Skeletal muscle satellite cell (primary cell): ENCODE data around the gene USP6.
"Not testable (repeated sequence)": the region's sequence is repeated elsewhere in the genome, so short reads cannot be mapped to it uniquely, and the experiment has no call there.

Source experiments
- H3K27me3 ChIP-seq: 2 replicates; pipeline ENCODE4 v1.7.0; 2013; ENCODE audit warnings: low read length; ENCODE audit not compliant: control insufficient read depth, insufficient read depth
- H3K36me3 ChIP-seq: 2 replicates; pipeline ENCODE4 v1.7.0; 2013; ENCODE audit warnings: mild to moderate bottlenecking, control low read depth, low read length; ENCODE audit not compliant: insufficient read depth
- H3K4me1 ChIP-seq: 2 replicates; pipeline ENCODE4 v1.7.0; 2013; ENCODE audit warnings: low read length; ENCODE audit not compliant: control insufficient read depth, insufficient read depth
- H3K4me2 ChIP-seq: 2 replicates; pipeline ENCODE4 v1.7.0; 2013; ENCODE audit warnings: mild to moderate bottlenecking, low read length
- H3K4me3 ChIP-seq: 2 replicates; pipeline ENCODE4 v1.7.0; 2013; ENCODE audit warnings: low read length
- H3K9ac ChIP-seq: 2 replicates; pipeline ENCODE4 v1.7.0; 2013; ENCODE audit warnings: mild to moderate bottlenecking, low read depth, low read length, moderate library complexity
- H3K9me3 ChIP-seq: replicated peaks from 2 replicates; pipeline ENCODE4 v1.7.0; 2013; ENCODE audit warnings: mild to moderate bottlenecking, control low read depth, low read length

The USP6 gene

DNA sequence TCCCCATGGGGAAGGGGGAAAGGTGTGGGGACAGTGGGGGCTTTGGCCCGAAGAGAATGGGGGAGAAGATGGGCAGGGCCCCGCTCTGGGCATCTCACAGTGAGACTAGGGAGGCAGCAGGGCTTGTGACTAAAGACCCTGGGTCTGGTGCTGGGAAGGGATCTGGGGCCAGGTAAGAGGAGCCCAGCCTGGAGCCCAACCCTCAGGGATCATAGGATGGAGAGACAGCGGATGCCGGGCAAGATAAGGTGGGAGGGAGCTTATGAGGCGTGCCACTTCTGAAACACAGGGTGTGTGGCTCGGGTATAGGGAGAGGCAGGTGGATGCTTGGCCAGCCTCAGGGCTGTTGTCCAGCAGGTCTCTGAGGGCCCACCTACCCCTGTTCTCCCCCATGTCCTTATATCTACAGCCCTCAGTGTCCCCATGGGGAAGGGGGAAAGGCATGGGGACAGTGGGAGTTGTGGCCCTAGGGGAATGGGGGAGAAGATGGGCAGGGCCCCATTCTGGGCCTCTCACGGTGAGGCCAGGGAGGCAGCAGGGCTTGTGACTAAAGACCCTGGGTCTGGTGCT, 15.4 kb downstream of the USP6 start:
- Histone ChIP-seq H3K9ac (no peak overlapping the region), H3K9me3 (no peaks in the 10 kb centered on the region), H3K4me2 (no peak overlapping the region), H3K27me3 (peaks cover 2% of the 10 kb centered on the region), H3K4me1 (no peaks in the 10 kb centered on the region), H3K4me3 (no peak overlapping the region), H3K36me3 (no peaks in the 10 kb centered on the region)

DNA sequence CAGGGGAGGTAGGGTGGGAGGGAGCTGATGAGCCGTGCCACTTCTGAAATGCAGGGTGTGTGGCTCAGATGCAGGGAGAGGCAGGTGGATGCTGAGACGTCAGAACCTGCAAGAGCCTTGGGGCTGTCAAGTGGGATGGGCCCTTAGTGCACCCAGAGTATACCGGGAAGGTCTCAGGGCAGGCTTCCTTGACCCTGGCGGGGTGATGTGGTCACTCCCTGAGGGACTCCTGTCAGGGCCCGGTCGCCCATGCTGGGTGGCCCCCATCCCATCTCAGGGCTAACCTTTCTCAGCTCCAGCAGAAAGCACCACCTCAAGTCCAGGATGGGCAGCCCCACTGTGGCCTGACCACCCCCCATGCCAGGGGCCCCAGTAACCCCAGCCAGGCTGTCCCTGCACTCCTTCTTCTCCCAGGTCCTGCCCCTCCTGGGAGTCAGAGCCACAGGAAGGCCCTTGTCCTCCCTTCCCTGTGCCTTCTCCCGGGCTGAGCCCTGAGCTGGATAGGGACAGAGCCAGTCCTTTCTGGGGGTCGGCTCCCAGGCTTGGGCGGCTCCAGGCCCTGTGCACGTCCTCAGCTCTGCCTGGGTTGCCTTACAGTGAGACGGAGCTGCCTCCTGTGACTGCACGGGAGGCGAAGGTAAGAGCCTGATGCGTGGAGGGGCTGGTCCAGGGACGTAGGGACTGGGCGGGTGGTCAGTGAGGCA, 16.1 kb downstream of the USP6 start:
- not testable (repeated sequence) for H3K27me3 ChIP-seq, H3K4me3 ChIP-seq, H3K9ac ChIP-seq, H3K9me3 ChIP-seq, H3K4me2 ChIP-seq, H3K4me1 ChIP-seq, H3K36me3 ChIP-seq

DNA sequence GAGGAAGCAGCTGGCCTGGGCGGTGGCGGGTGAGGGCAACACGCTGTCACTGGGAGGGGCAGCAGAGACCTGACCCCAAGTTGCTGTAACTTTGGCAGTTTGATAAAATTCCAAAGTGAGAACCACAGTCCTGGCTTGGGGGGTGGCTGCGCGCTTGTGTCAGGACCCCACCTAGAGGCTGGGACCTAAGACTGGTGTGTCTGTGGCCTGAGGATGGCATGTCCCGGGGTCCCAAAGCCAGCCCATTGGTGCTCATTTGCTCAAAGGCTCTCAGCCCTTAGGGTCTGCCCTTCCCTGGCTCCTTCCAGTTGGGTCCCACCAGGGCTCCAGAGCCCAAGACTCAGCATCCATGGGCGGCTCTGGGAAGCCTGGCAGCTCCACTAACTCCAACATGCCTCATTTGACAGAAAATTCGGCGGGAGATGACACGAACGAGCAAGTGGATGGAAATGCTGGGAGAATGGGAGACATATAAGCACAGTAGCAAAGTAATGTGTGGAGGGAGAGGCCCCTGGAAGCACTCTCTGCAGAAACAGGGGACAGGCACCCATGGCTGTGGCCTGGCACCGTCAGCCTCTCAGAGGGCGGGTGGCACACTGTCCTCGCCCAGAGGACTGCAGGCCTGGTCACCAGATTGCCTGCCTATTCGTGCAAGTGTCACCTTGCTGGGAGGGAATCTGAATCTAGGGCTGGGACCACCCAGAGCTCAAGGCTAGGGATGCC, 16.8 kb downstream of the USP6 start:
- not testable (repeated sequence) for H3K27me3 ChIP-seq, H3K9ac ChIP-seq, H3K4me2 ChIP-seq, H3K4me1 ChIP-seq, H3K36me3 ChIP-seq, H3K9me3 ChIP-seq, H3K4me3 ChIP-seq

- no peak overlapping the region for H3K9ac ChIP-seq
- no peaks in the 10 kb centered on the region for H3K27me3 ChIP-seq
- H3K4me3 ChIP-seq = no peak overlapping the region
- no peaks in the 10 kb centered on the region for H3K4me1 ChIP-seq
- H3K36me3 ChIP-seq = no peaks in the 10 kb centered on the region
- H3K9me3 ChIP-seq = no peaks in the 10 kb centered on the region
- no peak overlapping the region for H3K4me2 ChIP-seq
Measured at GRCh38 chr17:5133311-5133710, 17.5 kb downstream of the USP6 start.

- not testable (repeated sequence) for H3K4me3 ChIP-seq, H3K27me3 ChIP-seq, H3K9me3 ChIP-seq, H3K4me2 ChIP-seq, H3K9ac ChIP-seq, H3K4me1 ChIP-seq, H3K36me3 ChIP-seq
Measured at GRCh38 chr17:5133961-5134360, 18.1 kb downstream of the USP6 start.

DNA sequence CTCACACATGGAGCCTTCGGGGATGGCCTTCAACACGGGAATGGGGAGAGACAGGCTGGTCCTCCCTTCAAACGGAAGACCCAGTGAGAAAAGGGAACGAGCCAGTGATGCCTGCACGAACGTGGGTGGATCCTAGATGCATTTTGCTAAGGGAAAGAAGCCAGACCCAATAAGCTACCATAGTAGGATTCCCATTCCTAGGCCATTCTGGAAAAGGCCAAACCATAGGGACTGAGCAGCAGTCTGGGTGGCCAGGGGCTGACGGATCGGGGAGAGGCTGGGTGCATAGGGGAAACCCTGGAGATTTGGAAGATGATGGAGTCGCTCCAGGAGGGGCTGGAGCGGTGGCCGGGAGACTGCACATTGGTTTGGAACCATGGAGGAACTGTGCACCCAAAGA, 18.7 kb downstream of the USP6 start:
- H3K36me3 ChIP-seq, H3K27me3 ChIP-seq, H3K9ac ChIP-seq, H3K4me1 ChIP-seq, H3K4me2 ChIP-seq, H3K4me3 ChIP-seq, H3K9me3 ChIP-seq: not testable (repeated sequence)

- H3K4me1 ChIP-seq, H3K36me3 ChIP-seq, H3K4me3 ChIP-seq, H3K9ac ChIP-seq, H3K9me3 ChIP-seq, H3K27me3 ChIP-seq, H3K4me2 ChIP-seq: not testable (repeated sequence)
Measured at GRCh38 chr17:5135131-5135712, 19.4 kb downstream of the USP6 start.

DNA sequence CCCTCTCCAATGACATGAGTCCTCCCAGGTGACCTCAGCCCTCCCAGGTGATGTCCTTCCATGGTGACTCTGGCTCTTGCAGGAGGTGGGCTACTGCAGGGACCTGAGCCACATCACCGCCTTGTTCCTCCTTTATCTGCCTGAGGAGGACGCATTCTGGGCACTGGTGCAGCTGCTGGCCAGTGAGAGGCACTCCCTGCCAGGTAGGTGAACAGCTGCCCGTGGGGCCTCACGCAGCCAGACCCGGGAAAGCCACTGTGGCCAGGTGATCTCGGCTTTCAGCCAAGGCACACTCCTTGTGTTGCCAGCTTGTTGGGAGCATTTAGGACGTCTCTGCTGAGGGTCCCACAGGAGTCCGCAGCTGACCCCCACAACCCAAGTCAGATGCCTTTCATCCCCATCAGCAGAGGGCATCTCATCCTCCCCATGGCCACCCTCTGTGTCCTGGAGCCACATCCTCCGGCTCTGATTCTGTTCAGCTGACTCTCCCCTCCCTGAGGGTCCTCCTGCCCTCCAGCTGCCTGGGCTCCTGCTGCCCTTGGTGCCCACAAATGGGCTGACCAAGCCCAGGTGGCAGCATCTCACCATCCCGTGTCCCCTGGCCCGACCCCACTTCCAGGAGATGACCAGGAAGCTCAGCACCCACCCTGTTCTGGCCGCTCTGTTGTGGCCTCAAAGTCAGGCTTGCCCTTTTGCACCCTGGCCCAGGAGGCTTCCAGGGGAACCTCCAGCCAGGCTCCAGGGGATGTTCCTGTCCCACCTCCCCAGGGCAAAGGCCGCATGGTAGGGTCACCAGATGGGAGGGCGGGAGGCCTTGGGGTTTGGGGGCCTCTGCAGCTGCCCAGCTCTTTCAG, 20.1 kb downstream of the USP6 start:
- no peaks in the 10 kb centered on the region for H3K4me1 ChIP-seq
- H3K4me3 ChIP-seq = no peak overlapping the region
- no peaks in the 10 kb centered on the region for H3K36me3 ChIP-seq
- no peak overlapping the region for H3K4me2 ChIP-seq
- H3K9me3 ChIP-seq = no peaks in the 10 kb centered on the region
- H3K27me3 ChIP-seq = no peaks in the 10 kb centered on the region
- no peak overlapping the region for H3K9ac ChIP-seq

GRCh38 chr17:5136580-5137412, 21.0 kb downstream of the USP6 start:
- not testable (repeated sequence) for H3K27me3 ChIP-seq, H3K4me1 ChIP-seq, H3K4me2 ChIP-seq, H3K36me3 ChIP-seq, H3K9ac ChIP-seq, H3K4me3 ChIP-seq, H3K9me3 ChIP-seq

GRCh38 chr17:5137511-5138197, 21.8 kb downstream of the USP6 start:
- H3K9ac ChIP-seq, H3K36me3 ChIP-seq, H3K9me3 ChIP-seq, H3K27me3 ChIP-seq, H3K4me3 ChIP-seq, H3K4me1 ChIP-seq, H3K4me2 ChIP-seq: not testable (repeated sequence)
